Gastroesophageal sphincter (tissue), 3 donors: Measurements from ENCODE around the gene AGXT2.
A peak's percentile ranks its signal among the peaks of the same experiment; 100 is the strongest.

Experiments used
- CTCF ChIP-seq, 4 experiments: fragments of 200-600 bp in 2 of 4; fragments of 450-650 bp in 2 of 4; sonication (generic) in 1 of 4; IDR thresholded peaks; one replicate each; pipeline ENCODE4 v1.5.1; 2017 to 2019; ENCODE audit warnings: antibody characterized with exemption in 4 of 4, mild to moderate bottlenecking in 2 of 4, moderate library complexity in 2 of 4
- POLR2A ChIP-seq, 2 donors: fragments of 450-650 bp; IDR thresholded peaks; one replicate each; pipeline ENCODE4 v1.6.1; 2017; ENCODE audit warnings: antibody characterized with exemption in 2 of 2, mild to moderate bottlenecking in 2 of 2, moderate library complexity in 1 of 2
- POLR2AphosphoS5 ChIP-seq: sonication (generic); formaldehyde crosslinking; IDR thresholded peaks from one replicate; pipeline ENCODE4 v1.6.1; 2017; ENCODE audit warnings: antibody characterized with exemption

GRCh38 chr5:35063414-35063813 lies 15.7 kb upstream of the AGXT2 start:
- peak; percentile 22 for TF ChIP-seq POLR2AphosphoS5
- no peak for TF ChIP-seq POLR2A (IDR thresholded peaks at IDR 0.05)
- no peak for TF ChIP-seq CTCF (IDR thresholded peaks at IDR 0.05)
